Liver (tissue), 3 donors: ENCODE data around the gene CUEDC1.

ENCODE experiments used
- ATF3 ChIP-seq: IDR thresholded peaks from 2 replicates; pipeline ENCODE4 v1.6.1; 2016; ENCODE audit warnings: antibody characterized with exemption
- CTCF ChIP-seq: fragments of 150-350 bp; IDR thresholded peaks from 2 replicates; pipeline ENCODE4 v1.5.1; 2017; ENCODE audit warnings: improper control_type of control experiment, low read depth, low read length; ENCODE audit not compliant: missing input control
- EGR1 ChIP-seq, 2 donors: IDR thresholded peaks; 2 replicates each; pipeline ENCODE4 v1.6.1; 2016 to 2018; ENCODE audit warnings: antibody characterized with exemption in 2 of 2, low read depth in 2 of 2
- FOXA1 ChIP-seq: IDR thresholded peaks from 2 replicates; pipeline ENCODE4 v1.6.1; 2016; ENCODE audit warnings: antibody characterized with exemption
- GABPA ChIP-seq, 2 donors: IDR thresholded peaks in 1 of 2; conservative IDR thresholded peaks in 1 of 2; 2 replicates each; pipeline ENCODE4 v1.6.1; 2016; ENCODE audit warnings: antibody characterized with exemption in 2 of 2, mild to moderate bottlenecking in 1 of 2, moderate library complexity in 1 of 2
- RAD21 ChIP-seq, 2 donors: IDR thresholded peaks; 2 replicates each; pipeline ENCODE4 v1.6.1; 2016; ENCODE audit warnings: antibody characterized with exemption in 2 of 2, mild to moderate bottlenecking in 2 of 2
- RXRA ChIP-seq, 2 donors: IDR thresholded peaks; 2 replicates each; pipeline ENCODE4 v1.6.1; 2017 to 2018; ENCODE audit warnings: antibody characterized with exemption in 2 of 2, mild to moderate bottlenecking in 1 of 2
- SP1 ChIP-seq: IDR thresholded peaks from 2 replicates; pipeline ENCODE4 v1.6.1; 2018; ENCODE audit warnings: antibody characterized with exemption, mild to moderate bottlenecking
- TAF1 ChIP-seq: conservative IDR thresholded peaks from 2 replicates; pipeline ENCODE4 v1.6.1; 2016; ENCODE audit warnings: antibody characterized with exemption, mild to moderate bottlenecking
- YY1 ChIP-seq: IDR thresholded peaks from 2 replicates; pipeline ENCODE4 v1.6.1; 2016; ENCODE audit warnings: antibody characterized with exemption, mild to moderate bottlenecking
- TF ChIP-seq, protein P1 (sequence below): IDR thresholded peaks from 2 replicates; pipeline ENCODE4 v1.6.1; 2016; ENCODE audit warnings: antibody characterized with exemption, mild to moderate bottlenecking
- TF ChIP-seq, protein P2 (sequence below): IDR thresholded peaks from 2 replicates; pipeline ENCODE4 v1.6.1; 2016; ENCODE audit warnings: antibody characterized with exemption
- TF ChIP-seq, protein P3 (sequence below): IDR thresholded peaks from 2 replicates; pipeline ENCODE4 v1.6.1; 2016; ENCODE audit warnings: antibody characterized with exemption
- donor health status: healthy.
- donor health status: healthy.

- no peak for TF ChIP-seq YY1
- TF ChIP-seq CTCF = no peak
- TF ChIP-seq GABPA (IDR thresholded peaks at IDR 0.05 in 1 of 2, conservative IDR thresholded peaks at IDR 0.05 in 1 of 2) = no peak
- TF ChIP-seq, protein P1, sequence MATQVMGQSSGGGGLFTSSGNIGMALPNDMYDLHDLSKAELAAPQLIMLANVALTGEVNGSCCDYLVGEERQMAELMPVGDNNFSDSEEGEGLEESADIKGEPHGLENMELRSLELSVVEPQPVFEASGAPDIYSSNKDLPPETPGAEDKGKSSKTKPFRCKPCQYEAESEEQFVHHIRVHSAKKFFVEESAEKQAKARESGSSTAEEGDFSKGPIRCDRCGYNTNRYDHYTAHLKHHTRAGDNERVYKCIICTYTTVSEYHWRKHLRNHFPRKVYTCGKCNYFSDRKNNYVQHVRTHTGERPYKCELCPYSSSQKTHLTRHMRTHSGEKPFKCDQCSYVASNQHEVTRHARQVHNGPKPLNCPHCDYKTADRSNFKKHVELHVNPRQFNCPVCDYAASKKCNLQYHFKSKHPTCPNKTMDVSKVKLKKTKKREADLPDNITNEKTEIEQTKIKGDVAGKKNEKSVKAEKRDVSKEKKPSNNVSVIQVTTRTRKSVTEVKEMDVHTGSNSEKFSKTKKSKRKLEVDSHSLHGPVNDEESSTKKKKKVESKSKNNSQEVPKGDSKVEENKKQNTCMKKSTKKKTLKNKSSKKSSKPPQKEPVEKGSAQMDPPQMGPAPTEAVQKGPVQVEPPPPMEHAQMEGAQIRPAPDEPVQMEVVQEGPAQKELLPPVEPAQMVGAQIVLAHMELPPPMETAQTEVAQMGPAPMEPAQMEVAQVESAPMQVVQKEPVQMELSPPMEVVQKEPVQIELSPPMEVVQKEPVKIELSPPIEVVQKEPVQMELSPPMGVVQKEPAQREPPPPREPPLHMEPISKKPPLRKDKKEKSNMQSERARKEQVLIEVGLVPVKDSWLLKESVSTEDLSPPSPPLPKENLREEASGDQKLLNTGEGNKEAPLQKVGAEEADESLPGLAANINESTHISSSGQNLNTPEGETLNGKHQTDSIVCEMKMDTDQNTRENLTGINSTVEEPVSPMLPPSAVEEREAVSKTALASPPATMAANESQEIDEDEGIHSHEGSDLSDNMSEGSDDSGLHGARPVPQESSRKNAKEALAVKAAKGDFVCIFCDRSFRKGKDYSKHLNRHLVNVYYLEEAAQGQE = no peak
- no peak for TF ChIP-seq RAD21 (IDR thresholded peaks at IDR 0.05)
- TF ChIP-seq EGR1 (IDR thresholded peaks at IDR 0.05; ENCODE audit: low read depth in 2 of 2) = no peak
- TF ChIP-seq FOXA1 = no peak
- no peak for TF ChIP-seq ATF3
- TF ChIP-seq, protein P2, sequence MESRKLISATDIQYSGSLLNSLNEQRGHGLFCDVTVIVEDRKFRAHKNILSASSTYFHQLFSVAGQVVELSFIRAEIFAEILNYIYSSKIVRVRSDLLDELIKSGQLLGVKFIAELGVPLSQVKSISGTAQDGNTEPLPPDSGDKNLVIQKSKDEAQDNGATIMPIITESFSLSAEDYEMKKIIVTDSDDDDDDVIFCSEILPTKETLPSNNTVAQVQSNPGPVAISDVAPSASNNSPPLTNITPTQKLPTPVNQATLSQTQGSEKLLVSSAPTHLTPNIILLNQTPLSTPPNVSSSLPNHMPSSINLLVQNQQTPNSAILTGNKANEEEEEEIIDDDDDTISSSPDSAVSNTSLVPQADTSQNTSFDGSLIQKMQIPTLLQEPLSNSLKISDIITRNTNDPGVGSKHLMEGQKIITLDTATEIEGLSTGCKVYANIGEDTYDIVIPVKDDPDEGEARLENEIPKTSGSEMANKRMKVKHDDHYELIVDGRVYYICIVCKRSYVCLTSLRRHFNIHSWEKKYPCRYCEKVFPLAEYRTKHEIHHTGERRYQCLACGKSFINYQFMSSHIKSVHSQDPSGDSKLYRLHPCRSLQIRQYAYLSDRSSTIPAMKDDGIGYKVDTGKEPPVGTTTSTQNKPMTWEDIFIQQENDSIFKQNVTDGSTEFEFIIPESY = no peak
- no peak for TF ChIP-seq SP1
- TF ChIP-seq, protein P3, sequence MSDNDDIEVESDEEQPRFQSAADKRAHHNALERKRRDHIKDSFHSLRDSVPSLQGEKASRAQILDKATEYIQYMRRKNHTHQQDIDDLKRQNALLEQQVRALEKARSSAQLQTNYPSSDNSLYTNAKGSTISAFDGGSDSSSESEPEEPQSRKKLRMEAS = no peak
- TF ChIP-seq RXRA (IDR thresholded peaks at IDR 0.05) = no peak
- TF ChIP-seq TAF1 = no peak
Measured at GRCh38 chr17:57972151-57972550, 16.9 kb upstream of the CUEDC1 start.
